Stomach smooth muscle (tissue), 2 donors: Measurements from ENCODE around the gene DENND4A.
"Not testable (repeated sequence)": the region's sequence is repeated elsewhere in the genome, so short reads cannot be mapped to it uniquely, and the experiment has no call there.

Experiments
- H3K27ac ChIP-seq: one replicate; pipeline ENCODE4 v1.7.0; 2013; ENCODE audit warnings: mild to moderate bottlenecking, low read length, inconsistent platforms
- H3K27me3 ChIP-seq, 2 donors: one replicate each; pipeline ENCODE4 v1.7.0; 2013; ENCODE audit warnings: low read length in 2 of 2; ENCODE audit not compliant: insufficient read depth in 2 of 2, control insufficient read depth in 1 of 2
- H3K36me3 ChIP-seq, 2 donors: one replicate each; pipeline ENCODE4 v1.7.0; 2013; ENCODE audit warnings: low read length in 2 of 2; ENCODE audit not compliant: control insufficient read depth in 2 of 2, insufficient read depth in 2 of 2
- H3K4me1 ChIP-seq: one replicate; pipeline ENCODE4 v1.7.0; 2013; ENCODE audit warnings: low read length; ENCODE audit not compliant: control insufficient read depth, insufficient read depth
- H3K4me3 ChIP-seq, 2 donors: one replicate each; pipeline ENCODE4 v1.7.0; 2013; ENCODE audit warnings: low read length in 2 of 2
- H3K9ac ChIP-seq, 2 donors: one replicate each; pipeline ENCODE4 v1.7.0; 2013; ENCODE audit warnings: low read length in 2 of 2, mild to moderate bottlenecking in 1 of 2
- H3K9me3 ChIP-seq, 2 donors: one replicate each; pipeline ENCODE4 v1.7.0; 2013; ENCODE audit warnings: low read length in 2 of 2; ENCODE audit not compliant: control insufficient read depth in 2 of 2
- donor health status: healthy.
- donor health status: Pancreatic carcinoma.

The DENND4A gene

GRCh38 chr15:65816441-65816840 lies 24.3 kb upstream of the DENND4A start:
- no peak overlapping the region for H3K27ac ChIP-seq
- H3K4me3 ChIP-seq, result no peak overlapping the region
- H3K36me3 ChIP-seq, result no peaks in the 10 kb centered on the region
- no peaks in the 10 kb centered on the region for H3K9me3 ChIP-seq
- H3K9ac ChIP-seq, result no peak overlapping the region
- H3K27me3 ChIP-seq, result no peaks in the 10 kb centered on the region
- H3K4me1 ChIP-seq, result no peaks in the 10 kb centered on the region

- not testable (repeated sequence) for H3K27ac ChIP-seq, H3K9me3 ChIP-seq, H3K9ac ChIP-seq, H3K4me1 ChIP-seq, H3K36me3 ChIP-seq, H3K27me3 ChIP-seq, H3K4me3 ChIP-seq
These were observed 23.9 kb upstream of the DENND4A start for GRCh38 chr15:65816008-65816407.

GRCh38 chr15:65814271-65814670 lies 22.2 kb upstream of the DENND4A start:
- not testable (repeated sequence) for H3K4me3 ChIP-seq, H3K9me3 ChIP-seq, H3K36me3 ChIP-seq, H3K27ac ChIP-seq, H3K9ac ChIP-seq, H3K4me1 ChIP-seq, H3K27me3 ChIP-seq

- Histone ChIP-seq H3K27me3 (no peaks in the 10 kb centered on the region), H3K9ac (no peak overlapping the region), H3K9me3 (no peaks in the 10 kb centered on the region), H3K4me3 (no peak overlapping the region), H3K4me1 (no peaks in the 10 kb centered on the region), H3K36me3 (no peaks in the 10 kb centered on the region), H3K27ac (no peak overlapping the region)
These were observed 20.8 kb upstream of the DENND4A start for GRCh38 chr15:65812916-65813315.

- Histone ChIP-seq H3K36me3 (no peaks in the 10 kb centered on the region), H3K4me3 (no peak overlapping the region), H3K4me1 (no peaks in the 10 kb centered on the region), H3K27me3 (no peaks in the 10 kb centered on the region), H3K9ac (no peak overlapping the region), H3K9me3 (no peaks in the 10 kb centered on the region), H3K27ac (no peak overlapping the region)
These were observed 20.4 kb upstream of the DENND4A start for GRCh38 chr15:65812467-65812866.

- H3K9me3 ChIP-seq, result no peaks in the 10 kb centered on the region
- H3K4me1 ChIP-seq, result no peaks in the 10 kb centered on the region
- H3K36me3 ChIP-seq, result no peaks in the 10 kb centered on the region
- no peak overlapping the region for H3K27ac ChIP-seq
- no peak overlapping the region for H3K9ac ChIP-seq
- no peak overlapping the region for H3K4me3 ChIP-seq
- no peaks in the 10 kb centered on the region for H3K27me3 ChIP-seq
These were observed 19.7 kb upstream of the DENND4A start for GRCh38 chr15:65811835-65812234.

GRCh38 chr15:65811011-65811733 lies 19.1 kb upstream of the DENND4A start:
- not testable (repeated sequence) for H3K27ac ChIP-seq, H3K9me3 ChIP-seq, H3K4me3 ChIP-seq, H3K36me3 ChIP-seq, H3K9ac ChIP-seq, H3K4me1 ChIP-seq, H3K27me3 ChIP-seq

GRCh38 chr15:65806397-65806796 lies 14.3 kb upstream of the DENND4A start:
- Histone ChIP-seq H3K9ac (no peak overlapping the region), H3K27ac (no peak overlapping the region), H3K4me3 (no peak overlapping the region), H3K36me3 (no peaks in the 10 kb centered on the region), H3K4me1 (no peaks in the 10 kb centered on the region), H3K9me3 (no peaks in the 10 kb centered on the region), H3K27me3 (no peaks in the 10 kb centered on the region)

GRCh38 chr15:65805019-65805745 lies 13.1 kb upstream of the DENND4A start:
- Histone ChIP-seq H3K36me3 (no peaks in the 10 kb centered on the region), H3K4me3 (no peak overlapping the region), H3K27me3 (no peaks in the 10 kb centered on the region), H3K9me3 (no peaks in the 10 kb centered on the region), H3K4me1 (no peaks in the 10 kb centered on the region), H3K9ac (no peak overlapping the region), H3K27ac (no peak overlapping the region)

- no peaks in the 10 kb centered on the region for H3K4me1 ChIP-seq
- H3K27ac ChIP-seq, result no peak overlapping the region
- no peaks in the 10 kb centered on the region for H3K9me3 ChIP-seq
- no peak overlapping the region for H3K9ac ChIP-seq
- H3K27me3 ChIP-seq, result no peaks in the 10 kb centered on the region
- no peak overlapping the region for H3K4me3 ChIP-seq
- no peaks in the 10 kb centered on the region for H3K36me3 ChIP-seq
These were observed 12.3 kb upstream of the DENND4A start for GRCh38 chr15:65804252-65804931.
